ENCODE results near the gene IL23R. TPM values are rescaled to one million over a fixed set of nuclear protein-coding genes. Genes with fewer than 3 reads are reported as not detected.
A peak's percentile ranks its signal among the peaks of the same experiment; 100 is the strongest.

IL23R gene
- total and polyA plus RNA-seq, 8 donors = 1.3 TPM; not detected in 7

DNA sequence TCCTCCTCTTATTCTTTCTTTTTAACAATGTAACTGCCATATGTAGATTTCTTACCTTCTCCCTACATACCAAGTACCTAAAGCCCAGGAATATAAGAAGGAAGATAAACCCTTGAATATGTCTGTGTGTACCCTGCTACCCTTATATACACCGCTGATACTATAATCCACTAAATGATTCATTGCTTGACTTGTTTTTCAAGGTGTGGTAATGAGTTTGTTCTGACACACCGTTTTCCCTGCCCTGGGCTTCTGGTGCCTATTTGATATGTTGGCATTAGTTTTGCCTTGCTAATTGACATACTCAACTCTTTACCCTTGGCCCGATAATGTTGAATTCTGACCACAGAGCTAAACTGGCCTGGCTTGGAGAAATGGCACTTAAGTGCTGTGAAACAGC, 64.3 kb downstream of the IL23R start:
- intact Hi-C loops (cut with DNase I; ENCODE audit: low total_unique reads) = no loop called here

DNA sequence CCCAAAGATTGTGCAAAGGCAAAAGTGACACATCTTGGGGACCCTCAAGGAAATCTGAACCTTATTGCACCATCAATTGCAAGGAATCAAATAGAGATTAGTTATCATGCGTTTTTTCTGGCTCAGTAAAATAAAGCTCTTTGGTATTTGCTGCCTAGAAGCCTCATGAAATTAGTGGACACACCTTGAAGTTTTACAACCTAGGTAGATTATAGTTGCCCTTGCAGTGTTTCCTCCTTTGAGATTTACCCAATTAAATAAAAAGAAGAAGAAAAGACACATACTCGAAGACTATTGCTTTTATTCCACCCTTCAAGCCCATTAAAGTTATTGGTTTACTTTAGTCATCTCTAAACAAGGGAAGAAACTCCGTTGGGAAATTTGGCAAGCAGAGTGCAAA, 70.0 kb downstream of the IL23R start:
- intact Hi-C loops (cut with DNase I; ENCODE audit: low total_unique reads) = no loop called here
- no peak for TF ChIP-seq EP300 (IDR thresholded peaks at IDR 0.05)
- TF ChIP-seq POLR2AphosphoS5 (IDR thresholded peaks at IDR 0.05) = no peak
- no peak for TF ChIP-seq POLR2A (IDR thresholded peaks at IDR 0.05)
- TF ChIP-seq, protein P1, sequence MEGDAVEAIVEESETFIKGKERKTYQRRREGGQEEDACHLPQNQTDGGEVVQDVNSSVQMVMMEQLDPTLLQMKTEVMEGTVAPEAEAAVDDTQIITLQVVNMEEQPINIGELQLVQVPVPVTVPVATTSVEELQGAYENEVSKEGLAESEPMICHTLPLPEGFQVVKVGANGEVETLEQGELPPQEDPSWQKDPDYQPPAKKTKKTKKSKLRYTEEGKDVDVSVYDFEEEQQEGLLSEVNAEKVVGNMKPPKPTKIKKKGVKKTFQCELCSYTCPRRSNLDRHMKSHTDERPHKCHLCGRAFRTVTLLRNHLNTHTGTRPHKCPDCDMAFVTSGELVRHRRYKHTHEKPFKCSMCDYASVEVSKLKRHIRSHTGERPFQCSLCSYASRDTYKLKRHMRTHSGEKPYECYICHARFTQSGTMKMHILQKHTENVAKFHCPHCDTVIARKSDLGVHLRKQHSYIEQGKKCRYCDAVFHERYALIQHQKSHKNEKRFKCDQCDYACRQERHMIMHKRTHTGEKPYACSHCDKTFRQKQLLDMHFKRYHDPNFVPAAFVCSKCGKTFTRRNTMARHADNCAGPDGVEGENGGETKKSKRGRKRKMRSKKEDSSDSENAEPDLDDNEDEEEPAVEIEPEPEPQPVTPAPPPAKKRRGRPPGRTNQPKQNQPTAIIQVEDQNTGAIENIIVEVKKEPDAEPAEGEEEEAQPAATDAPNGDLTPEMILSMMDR (IDR thresholded peaks at IDR 0.05) = no peak
- WGBS, 5 donors = 24 to 39% (median 34%) methylated on average over 3 of the region's 3 CpGs
- no peak overlapping the region for H3K4me3 ChIP-seq
- H3K27me3 ChIP-seq = no peaks in the 10 kb centered on the region
- no peak for DNase-seq
- no peaks in the 10 kb centered on the region for H3K4me1 ChIP-seq
- no peaks in the 10 kb centered on the region for H3K36me3 ChIP-seq
- H3K27ac ChIP-seq = no peak overlapping the region
- H3K9me3 ChIP-seq = no peaks in the 10 kb centered on the region

More for the DNA sequence above, 64.3 kb downstream of the IL23R start:
- Histone ChIP-seq H3K27me3 (no peaks in the 10 kb centered on the region), H3K36me3 (no peaks in the 10 kb centered on the region), H3K4me3 (no peak overlapping the region), H3K9me3 (no peaks in the 10 kb centered on the region), H3K4me1 (no peaks in the 10 kb centered on the region), H3K27ac (no peak overlapping the region)
- WGBS, 5 donors = 32 to 61% (median 37%) methylated on average over 3 of the region's 3 CpGs
- peak in 1 of 3 donors; percentile 10 for TF ChIP-seq POLR2AphosphoS5 (IDR thresholded peaks at IDR 0.05)
- TF ChIP-seq, protein P1 (IDR thresholded peaks at IDR 0.05) = no peak
- DNase-seq = peak in 1 of 2 donors; percentile 26

DNA sequence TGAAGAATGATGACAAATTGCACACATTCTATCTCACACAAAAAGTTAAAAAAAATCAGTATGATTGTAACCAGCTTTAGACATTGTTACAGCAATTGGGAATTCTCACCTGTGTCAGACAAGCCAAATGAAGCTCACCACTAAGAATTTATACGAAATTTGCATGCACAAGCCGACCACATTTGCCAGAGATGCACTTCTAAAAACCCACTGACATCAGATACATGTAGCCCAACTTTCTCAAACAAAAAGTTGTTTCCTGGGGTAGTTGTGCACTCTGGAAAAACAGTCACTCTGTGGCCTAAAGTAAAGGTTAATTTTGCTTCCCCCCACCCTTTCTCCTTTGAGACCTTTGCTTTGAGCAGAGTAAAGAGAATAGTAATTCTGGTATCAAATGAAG, 73.5 kb downstream of the IL23R start:
- no peaks in the 10 kb centered on the region for H3K4me1 ChIP-seq
- H3K9me3 ChIP-seq = no peaks in the 10 kb centered on the region
- no peaks in the 10 kb centered on the region for H3K36me3 ChIP-seq
- H3K27me3 ChIP-seq = no peaks in the 10 kb centered on the region
- H3K27ac ChIP-seq = no peak overlapping the region
- no peak for DNase-seq
- H3K4me3 ChIP-seq = no peak overlapping the region
- WGBS, 5 donors = 47 to 91% (median 57%) methylated on average over 2 of the region's 2 CpGs
- intact Hi-C loops (cut with DNase I; ENCODE audit: low total_unique reads) = no loop called here
- no peak for TF ChIP-seq POLR2AphosphoS5 (IDR thresholded peaks at IDR 0.05)
- no peak for TF ChIP-seq EP300 (IDR thresholded peaks at IDR 0.05)

DNA sequence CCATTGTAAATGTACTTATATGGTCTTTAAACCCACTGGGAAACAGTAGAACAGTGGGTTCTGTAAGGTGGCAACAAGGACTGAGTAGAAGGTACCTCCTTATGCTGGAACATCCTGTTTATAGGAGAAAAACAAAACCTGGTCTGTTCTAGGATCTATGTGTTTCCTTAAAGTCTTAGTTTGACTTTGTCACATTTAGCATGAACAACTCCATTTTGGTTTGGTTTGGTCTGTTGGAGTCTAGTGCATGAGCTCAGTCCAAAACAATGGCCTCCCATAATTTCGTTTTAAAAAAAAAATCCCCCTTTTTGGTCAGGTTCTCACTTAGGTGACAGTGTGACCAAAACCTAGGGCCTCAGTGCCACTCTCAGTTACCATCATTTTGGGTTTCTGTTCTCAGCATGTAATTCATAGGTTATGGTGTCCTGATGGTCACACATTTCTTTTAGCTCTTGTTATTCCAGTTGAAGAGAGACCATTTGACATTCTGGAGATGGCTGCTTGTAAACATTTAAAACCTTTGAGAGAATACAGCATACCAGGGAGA, 75.0 kb downstream of the IL23R start:
- H3K9me3 ChIP-seq = no peaks in the 10 kb centered on the region
- DNase-seq = no peak
- H3K36me3 ChIP-seq = no peaks in the 10 kb centered on the region
- intact Hi-C loops (cut with DNase I; ENCODE audit: low total_unique reads) = no loop called here
- WGBS, 5 donors = 50 to 79% (median 62%) methylated on average over 1 of the region's 1 CpG
- H3K4me1 ChIP-seq = no peaks in the 10 kb centered on the region
- H3K27ac ChIP-seq = no peak overlapping the region
- no peaks in the 10 kb centered on the region for H3K27me3 ChIP-seq
- no peak overlapping the region for H3K4me3 ChIP-seq
- TF ChIP-seq, protein P1 (IDR thresholded peaks at IDR 0.05) = no peak
- TF ChIP-seq EP300 (IDR thresholded peaks at IDR 0.05) = no peak
- no peak for TF ChIP-seq POLR2A (IDR thresholded peaks at IDR 0.05)
- no peak for TF ChIP-seq POLR2AphosphoS5 (IDR thresholded peaks at IDR 0.05)

DNA sequence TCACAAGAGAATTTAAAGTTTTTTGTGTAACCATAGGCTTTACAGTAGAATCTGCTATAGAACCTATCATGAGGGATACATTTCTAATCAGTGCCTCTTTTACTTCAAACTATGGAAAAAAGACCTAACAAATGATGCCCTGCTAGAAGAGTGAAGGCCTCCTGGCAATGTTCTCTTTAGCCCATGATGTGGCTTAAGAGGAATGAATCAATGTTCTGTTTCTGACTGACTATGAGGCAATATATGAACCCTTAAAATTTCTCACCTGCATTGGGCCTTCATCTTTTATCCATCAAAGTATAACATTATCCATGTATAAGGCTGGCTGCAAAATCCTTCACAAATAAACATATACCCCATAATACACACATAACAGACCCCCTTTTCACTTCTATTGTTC, 75.8 kb downstream of the IL23R start:
- TF ChIP-seq EP300 (IDR thresholded peaks at IDR 0.05) = no peak
- TF ChIP-seq, protein P1 (IDR thresholded peaks at IDR 0.05) = no peak
- no peak for TF ChIP-seq POLR2A (IDR thresholded peaks at IDR 0.05)
- no peak for TF ChIP-seq POLR2AphosphoS5 (IDR thresholded peaks at IDR 0.05)
- Histone ChIP-seq H3K9me3 (no peaks in the 10 kb centered on the region), H3K4me1 (no peaks in the 10 kb centered on the region), H3K36me3 (no peaks in the 10 kb centered on the region), H3K4me3 (no peak overlapping the region), H3K27ac (no peak overlapping the region), H3K27me3 (no peaks in the 10 kb centered on the region)
- DNase-seq = no peak
- intact Hi-C loops (cut with DNase I; ENCODE audit: low total_unique reads) = no loop called here
